ENCODE data around the gene ATP5F1B.

GRCh38 chr12:56616244-56616643 is 29.5 kb downstream of the ATP5F1B start:
- no peak for TF ChIP-seq CTCF (IDR thresholded peaks at IDR 0.05)
- no peak for TF ChIP-seq POLR2AphosphoS5 (IDR thresholded peaks at IDR 0.05; ENCODE audit: insufficient read depth in 1 of 2, low read depth in 1 of 2)

Data from vagina (tissue), 2 donors.